ENCODE measurements around the gene ZNF670. TPM values are rescaled to one million over a fixed set of nuclear protein-coding genes. Genes with fewer than 3 reads are reported as not detected.

ZNF670 gene
- total RNA-seq, 1 donor from 2014 or later = 1.0 TPM

DNA sequence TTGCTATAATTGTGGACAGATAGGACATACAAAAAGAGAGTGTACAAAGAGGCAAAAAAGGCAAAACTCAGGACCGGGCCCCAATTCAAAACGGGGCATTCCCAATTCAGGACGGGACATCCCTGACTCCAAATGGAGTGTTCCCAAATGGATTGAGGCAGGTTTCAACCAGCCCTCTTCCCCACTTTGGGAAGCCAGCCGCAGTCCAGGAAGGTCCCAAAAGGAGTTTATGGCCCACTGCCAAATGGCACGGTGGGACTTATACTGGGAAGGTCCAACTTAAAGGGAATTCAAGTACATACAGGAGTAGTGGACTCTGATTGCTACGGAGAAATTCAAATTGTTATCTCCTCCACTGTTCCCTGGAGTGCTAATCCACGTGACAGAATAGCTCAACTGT, 29.1 kb upstream of the ZNF670 start:
- DNase-seq (ENCODE audit: missing footprints) (no peak), ATAC-seq (no peak)
- intact Hi-C loops (cut with DNase I) = loop anchor here (5.0 to 10.0 kb wide), 2 partner anchors 100 to 227 kb away; partner anchors contain the start of gene ZNF496

DNA sequence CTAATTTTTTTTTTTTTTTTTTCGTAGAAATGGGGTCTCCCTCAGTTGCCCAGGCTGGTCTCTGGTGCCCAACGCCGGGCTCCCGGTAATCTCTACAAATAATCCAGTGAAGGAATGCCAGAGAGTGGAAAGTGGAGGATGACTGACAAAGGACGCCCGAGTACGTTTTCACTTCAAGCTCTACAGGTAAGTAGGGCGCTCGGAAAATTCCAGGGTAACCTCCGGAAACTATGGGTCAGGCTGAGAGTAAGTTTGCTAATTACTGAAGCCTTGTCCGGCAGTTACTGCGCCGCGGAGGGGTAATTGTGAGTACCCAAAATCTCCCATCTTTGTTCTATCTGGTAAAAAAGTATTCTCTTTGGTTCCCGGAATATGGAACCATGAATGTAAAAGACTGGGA, 27.4 kb upstream of the ZNF670 start:
- intact Hi-C loops (cut with DNase I) = loop anchor here (5.0 to 10.0 kb wide), 2 partner anchors 101 to 229 kb away; partner anchors contain the start of gene ZNF496

DNA sequence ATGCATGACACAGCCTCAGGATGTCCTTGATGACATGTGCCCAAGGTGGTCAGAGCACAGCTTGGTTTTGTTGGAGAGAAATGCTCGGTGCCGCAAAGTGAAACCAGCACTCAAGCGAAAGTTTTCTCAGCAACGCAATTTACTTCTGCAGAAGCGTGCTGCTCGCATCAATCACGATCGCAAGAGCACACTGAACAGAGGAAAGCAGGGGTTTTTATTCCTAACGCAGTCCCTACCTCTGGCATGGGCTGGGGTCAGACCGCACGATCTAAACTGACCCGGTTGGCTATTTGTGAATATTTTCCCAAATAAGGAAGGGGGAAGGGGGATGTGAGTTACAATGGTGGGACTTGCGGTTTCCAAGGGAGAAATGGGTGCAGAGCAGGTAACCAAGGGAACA, 26.4 kb upstream of the ZNF670 start:
- DNase-seq (ENCODE audit: missing footprints) (no peak), ATAC-seq (no peak)
- intact Hi-C loops (cut with DNase I) = loop anchor here (1.0 to 10.0 kb wide), 4 partner anchors 27 to 342 kb away; partner anchors contain the start of genes ZNF496 and ZNF670

More for the DNA sequence above, 27.4 kb upstream of the ZNF670 start:
- ATAC-seq (no peak), DNase-seq (ENCODE audit: missing footprints) (no peak)

DNA sequence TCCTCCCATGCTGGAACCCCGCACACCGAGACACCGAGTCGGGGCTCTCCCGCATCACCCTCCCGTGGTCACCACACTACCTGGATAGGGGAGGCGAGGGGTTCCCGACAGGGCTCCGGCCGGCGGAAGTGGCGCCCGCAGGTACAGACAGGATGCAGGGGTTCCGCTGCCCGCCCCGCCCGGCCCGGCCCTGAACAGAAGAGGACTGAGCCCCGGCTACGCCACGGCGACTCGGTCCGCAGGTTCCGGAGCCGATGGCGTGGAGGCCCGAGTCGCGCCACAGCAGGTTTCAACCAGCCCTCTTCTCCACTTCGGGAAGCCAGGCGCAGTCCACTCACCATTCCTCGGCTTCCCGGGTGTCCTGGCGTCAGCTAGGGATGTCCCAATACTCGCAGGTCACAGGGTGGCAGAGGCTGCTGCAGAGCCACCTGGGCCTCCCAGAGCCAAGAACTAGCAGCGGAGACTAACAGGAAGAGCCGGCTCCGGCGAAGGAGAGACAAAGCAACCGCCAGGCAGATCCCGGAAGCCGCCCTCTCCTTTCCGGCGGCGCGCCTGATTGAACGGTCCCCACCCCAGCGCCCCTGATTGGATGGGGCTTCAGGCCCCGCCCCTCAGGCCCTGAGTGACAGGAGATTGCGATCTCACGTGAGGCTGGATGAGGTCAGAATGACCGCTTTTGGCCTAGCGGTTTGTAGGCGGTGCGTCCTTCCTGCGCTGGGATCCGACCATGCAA, 25.4 kb upstream of the ZNF670 start, which contains the start of gene ZNF669:
Gene ZNF669 (minus strand): TSS at position 498 of the 733 bp plus-strand sequence. CDS start 157 bp downstream, at position 341.
- intact Hi-C loops (cut with DNase I) = loop anchor here (1.0 to 10.0 kb wide), 3 partner anchors 26 to 343 kb away; partner anchors contain the start of genes ZNF496 and ZNF670
- DNase-seq (ENCODE audit: missing footprints) = peak; percentile 99
- peak; percentile 100 for ATAC-seq

DNA sequence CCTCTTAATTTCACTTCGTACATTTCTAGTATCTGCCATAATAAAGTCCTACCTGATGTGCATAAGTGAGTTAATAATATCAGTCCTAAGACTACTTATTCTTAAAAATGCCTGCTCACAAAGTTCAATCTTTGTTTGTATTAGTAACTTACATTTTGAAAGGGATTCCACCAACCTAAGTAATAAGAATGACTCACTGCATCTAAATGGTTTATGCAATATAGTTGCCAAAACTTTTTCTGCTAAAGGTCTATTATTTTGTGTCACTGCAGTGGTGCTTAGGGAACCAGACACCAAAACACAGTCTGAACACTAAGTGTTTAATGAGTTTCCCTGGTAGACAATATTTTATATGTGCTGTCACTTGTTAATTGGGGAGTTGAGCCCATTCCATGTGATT, 23.8 kb upstream of the ZNF670 start:
- DNase-seq (ENCODE audit: missing footprints) = no peak
- ATAC-seq = no peak
- intact Hi-C loops (cut with DNase I) = loop anchor here (5.0 to 10.0 kb wide), 2 partner anchors 232 to 345 kb away; partner anchors contain the start of gene ZNF496

DNA sequence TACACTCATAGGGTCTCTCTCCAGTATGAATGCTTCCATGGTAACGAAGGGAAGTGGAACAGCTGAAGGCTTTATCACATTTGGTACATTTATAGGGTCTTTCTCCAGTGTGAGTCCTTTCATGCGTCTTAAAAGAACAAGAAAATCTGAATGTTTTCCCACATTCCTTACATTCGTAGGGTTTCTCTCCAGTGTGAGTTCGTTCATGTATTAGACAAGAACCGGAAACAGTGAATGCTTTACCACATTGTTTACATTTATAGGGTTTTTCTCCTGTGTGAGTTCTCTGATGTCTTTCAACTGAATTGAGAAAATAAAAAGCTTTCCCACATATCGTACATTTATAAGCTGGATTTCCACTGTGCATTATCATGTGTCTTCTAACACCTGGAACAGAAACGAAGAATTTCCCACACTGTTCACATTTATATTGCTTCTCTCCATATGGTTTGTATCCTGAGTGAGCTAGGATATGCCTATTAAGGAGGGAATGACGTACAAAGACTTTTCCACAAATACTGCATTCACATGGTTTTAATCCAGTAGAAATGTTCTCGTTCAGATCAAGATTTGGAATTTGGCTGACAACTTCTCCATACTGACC, 22.2 kb upstream of the ZNF670 start:
- intact Hi-C loops (cut with DNase I) = loop anchor here (5.0 to 10.0 kb wide), 2 partner anchors 234 to 347 kb away; partner anchors contain the start of gene ZNF496
- DNase-seq (ENCODE audit: missing footprints) = no peak

DNA sequence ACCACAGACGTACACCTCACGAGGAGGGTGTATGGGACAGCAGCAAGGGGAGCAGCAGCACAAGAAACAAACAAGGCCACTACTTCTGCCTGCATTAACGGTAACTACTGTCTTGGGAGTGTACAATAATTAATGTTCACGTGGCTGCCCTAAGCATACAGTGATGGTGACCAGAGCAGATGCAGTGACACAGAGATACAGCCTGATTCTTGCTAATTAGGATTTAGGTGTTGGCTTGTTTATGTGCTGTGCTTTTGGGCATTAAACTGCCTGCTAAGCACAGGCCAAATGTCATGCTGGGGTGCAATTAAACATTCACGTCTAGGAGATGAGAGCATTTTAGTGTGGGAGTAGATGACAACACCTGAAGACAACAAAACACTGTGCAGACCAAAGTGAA, 18.3 kb upstream of the ZNF670 start:
- ATAC-seq (no peak), DNase-seq (ENCODE audit: missing footprints) (no peak)
- intact Hi-C loops (cut with DNase I) = no loop called here

More for the DNA sequence above, 22.2 kb upstream of the ZNF670 start:
- ATAC-seq = no peak

DNA sequence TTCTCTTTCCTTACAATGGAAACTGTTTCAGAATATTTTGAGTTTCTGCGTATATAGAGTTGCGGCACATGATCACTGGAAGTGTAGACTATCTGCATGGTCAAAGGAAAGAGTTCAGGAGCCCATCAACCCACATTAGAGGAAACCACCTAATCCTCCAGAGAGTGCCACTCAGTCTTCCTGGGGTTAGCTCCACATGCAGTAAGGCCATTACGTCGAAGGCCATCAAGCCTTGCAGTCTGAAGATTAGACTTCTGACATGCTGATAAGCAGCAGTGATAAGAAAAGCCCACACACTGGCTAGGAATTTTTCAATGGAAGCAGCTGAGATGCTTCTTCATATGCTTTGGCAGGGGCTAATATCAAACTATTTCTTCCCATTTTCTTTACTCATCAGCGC, 17.9 kb upstream of the ZNF670 start:
- ATAC-seq (no peak), DNase-seq (ENCODE audit: missing footprints) (no peak)
- intact Hi-C loops (cut with DNase I) = no loop called here

DNA sequence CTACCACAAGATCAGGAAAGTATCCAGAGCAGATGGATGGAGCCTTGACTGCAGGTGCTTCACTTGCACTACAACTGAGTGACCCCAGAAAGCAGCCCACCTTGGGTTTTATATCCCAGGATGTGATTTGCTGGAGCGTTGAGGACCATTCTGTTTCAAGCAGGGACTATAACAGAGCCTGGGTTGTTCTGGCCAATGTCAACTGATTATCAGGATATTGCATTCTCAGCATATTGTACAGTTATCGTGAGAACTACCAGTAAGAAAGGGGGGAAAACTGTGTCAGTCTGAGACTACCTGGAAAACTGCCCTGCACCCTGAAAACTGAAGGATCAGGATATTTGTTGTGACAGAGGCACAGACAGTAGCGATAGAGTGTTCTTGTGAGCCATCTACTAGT, 17.5 kb upstream of the ZNF670 start:
- intact Hi-C loops (cut with DNase I) = no loop called here
- ATAC-seq = no peak
- DNase-seq (ENCODE audit: missing footprints) = no peak

DNA sequence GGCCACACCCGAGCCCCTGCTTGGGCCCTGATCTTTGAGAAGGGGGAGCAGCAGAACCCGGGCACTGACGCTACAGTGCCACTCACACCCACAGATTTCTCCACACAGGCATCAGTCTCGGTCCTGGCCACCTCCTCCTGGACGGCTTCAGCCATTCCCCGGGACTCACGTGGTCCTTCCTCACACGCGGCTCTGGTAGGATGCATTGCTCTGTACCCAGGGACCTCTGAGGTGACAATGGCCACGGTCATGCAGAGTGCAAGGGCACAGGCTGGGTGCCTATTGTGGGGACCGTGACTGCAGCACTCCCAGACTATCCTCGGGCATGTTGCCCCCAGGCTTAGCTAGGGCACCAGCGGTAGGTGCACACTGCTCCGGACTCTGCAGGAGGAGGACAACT, 11.8 kb upstream of the ZNF670 start:
- ATAC-seq (no peak), DNase-seq (ENCODE audit: missing footprints) (no peak)
- intact Hi-C loops (cut with DNase I) = no loop called here

DNA sequence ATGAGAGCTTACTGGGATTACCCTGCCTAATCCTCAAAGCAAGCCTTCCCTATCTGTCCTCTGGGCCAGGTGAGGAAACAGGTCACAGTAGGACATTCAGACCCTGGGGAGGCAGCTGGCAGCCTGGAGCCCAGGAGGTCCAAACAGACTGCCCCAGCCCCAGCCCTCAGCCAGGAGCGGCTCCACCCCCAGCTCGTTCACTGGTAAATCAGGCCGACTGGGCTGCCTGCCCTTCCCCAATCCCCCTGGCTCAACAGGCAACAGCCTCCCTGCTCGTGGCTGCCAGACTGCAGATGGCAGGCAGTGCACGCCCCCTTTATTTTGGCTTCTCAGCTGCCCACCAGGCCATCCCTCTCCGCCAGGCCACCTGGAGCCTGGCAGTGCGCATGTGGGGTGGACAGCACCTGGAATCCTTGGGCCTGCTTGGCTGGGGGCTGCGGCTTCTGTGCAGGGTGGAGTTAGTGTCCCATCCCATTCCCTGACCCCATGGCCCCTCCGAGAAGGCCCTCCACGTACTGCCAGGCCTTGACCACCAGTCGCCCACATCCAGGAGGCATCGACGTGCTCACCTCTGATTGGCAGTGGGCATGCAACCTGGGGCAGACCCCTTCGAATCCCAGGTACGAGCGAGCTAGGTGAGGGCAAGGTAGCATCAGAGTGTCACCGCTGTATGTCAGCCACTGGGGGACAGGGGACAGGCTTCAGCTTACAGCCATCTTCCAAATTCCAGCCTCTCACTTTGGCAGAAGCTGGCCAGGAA, 11.2 kb upstream of the ZNF670 start:
- intact Hi-C loops (cut with DNase I) = no loop called here
- no peak for DNase-seq (ENCODE audit: missing footprints)
- ATAC-seq = no peak

DNA sequence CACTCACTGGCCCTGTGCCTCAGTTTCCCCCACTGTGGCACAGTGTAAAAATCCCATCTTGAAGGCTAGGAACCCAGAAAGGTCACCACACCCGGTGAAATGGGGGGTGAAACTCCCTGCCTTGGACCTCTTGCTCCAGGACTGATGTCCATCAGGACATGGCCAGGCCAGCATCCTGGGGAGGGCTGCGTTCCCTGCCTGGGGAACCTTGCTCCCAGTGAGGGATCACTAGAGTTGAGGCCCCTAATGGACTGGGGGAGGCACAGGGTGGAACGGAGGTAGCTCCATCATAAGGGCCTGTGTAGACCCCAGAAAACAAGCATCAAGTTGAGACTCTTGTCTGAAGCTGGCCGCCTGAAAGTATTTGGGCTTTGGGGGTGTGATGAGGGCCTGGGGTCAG, 10.4 kb upstream of the ZNF670 start:
- intact Hi-C loops (cut with DNase I) = no loop called here
- no peak for ATAC-seq
- DNase-seq (ENCODE audit: missing footprints) = no peak

DNA sequence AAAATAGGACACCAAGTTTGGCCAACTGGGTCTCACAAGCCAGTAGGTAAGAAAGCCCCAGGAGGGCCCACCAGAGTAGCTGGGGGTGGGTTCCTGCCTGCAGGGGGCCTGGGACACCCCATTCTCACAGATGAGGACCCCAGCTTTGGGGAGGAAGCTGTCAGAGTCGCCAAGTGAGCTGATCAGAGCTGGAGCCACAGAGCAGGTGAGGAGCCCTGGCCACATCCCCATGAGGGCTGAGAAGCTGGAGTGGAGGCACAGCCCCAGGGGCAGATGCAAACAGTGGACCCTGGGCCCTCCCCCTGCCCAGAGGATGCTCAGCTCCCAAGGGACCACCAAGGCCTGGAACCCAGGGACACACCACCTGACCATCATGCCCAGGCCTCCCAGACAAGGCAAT, 8.6 kb upstream of the ZNF670 start:
- intact Hi-C loops (cut with DNase I) = no loop called here
- ATAC-seq = no peak
- DNase-seq (ENCODE audit: missing footprints) = no peak

DNA sequence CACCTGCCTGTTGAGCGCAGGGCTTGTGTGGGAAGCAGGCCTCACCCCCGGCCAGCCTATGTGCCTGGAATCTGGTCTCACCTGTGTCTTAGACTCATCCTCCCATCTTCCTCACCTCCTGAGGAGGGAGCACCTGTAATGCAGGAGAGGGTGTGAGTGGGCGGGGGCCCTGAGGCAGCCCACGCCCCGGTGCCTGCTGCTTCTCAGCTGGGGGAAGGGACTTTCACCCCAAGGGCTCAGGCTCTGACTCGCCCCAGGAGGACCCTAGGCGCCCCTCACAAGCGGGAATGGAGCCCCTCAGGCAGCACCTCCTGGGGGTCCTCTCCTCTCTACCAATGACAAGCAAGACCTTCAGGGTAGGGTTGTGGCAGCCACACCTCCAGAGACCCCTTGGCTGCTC, 6.7 kb upstream of the ZNF670 start:
- ATAC-seq = no peak

DNA sequence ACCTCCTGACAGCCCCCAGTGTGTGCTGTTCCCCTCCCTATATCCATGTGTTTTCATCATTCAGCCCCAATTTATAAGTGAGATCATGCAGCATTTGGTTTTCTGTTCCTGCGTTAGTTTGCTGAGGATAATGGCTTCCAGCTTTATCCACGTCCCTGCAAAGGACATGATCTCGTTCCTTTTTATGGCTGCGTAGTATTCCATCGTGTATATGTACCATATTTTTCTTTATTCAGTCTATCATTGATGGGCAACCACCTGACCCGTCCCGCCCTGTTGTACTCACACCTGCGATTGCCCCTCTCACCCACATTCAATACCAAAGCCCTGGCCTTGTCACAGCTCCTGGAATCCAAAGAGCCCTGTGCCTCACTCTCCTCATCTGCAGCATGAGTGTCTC, 6.2 kb upstream of the ZNF670 start:
- intact Hi-C loops (cut with DNase I) = no loop called here
- DNase-seq (ENCODE audit: missing footprints) (no peak), ATAC-seq (no peak)

More for the DNA sequence above, 6.7 kb upstream of the ZNF670 start:
- no peak for DNase-seq (ENCODE audit: missing footprints)
- intact Hi-C loops (cut with DNase I) = no loop called here

DNA sequence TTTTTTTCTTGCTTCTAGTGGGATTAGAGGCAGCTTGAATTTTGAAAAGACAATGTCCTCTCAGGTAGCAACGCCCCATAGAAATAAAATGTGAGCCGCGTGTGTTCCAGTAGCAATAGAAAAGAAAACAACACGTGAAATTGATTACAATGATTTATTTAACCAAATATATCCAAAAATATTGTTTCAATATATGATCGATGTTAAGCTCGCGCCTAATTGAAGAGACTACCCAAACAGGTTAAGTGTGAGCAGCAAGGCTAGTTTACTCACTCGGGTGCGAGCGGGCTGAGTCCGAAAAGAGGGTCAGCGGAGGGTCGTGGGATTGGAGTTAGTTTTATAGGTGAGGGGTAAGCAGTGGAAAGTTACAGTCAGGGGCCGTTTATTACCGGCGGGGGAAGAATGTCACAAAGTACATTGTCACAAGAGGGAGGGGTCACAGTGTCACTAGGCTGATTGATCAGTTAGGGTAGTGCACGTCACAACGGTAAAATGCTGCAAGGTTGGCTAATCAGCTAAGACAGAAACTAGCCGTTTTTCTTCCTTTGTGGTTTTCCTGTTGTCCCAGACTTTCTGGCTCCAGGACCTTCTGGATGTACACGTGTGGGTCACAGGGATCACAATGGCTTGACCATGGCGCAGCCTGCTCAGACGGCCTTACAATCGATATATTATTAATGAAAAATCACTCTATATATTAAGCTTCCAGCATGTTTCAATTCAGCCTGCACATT, 697 bp upstream of the ZNF670 start:
- intact Hi-C loops (cut with DNase I) = no loop called here
- ATAC-seq (peak; percentile 6), DNase-seq (ENCODE audit: missing footprints) (no peak)

DNA sequence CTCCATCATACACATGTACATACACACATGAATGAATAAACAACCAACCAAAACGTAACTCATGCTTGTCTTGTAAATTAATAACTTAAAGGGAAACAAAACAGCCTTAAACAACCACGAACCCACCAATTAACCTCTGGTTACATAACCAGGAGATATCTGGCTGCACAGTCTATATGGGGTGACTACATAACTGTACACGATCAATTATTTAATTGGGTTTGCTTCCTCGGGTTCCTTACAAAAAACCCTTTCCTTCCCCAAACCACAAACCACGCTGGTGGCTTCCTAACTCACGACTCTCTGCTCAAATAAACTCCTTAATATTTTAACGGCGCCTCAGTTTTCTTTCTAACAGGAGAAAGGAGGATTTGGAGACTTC, 744 bp downstream of the ZNF670 start:
- ATAC-seq = no peak
- DNase-seq (ENCODE audit: missing footprints) = no peak
- intact Hi-C loops (cut with DNase I) = loop anchor here (1.0 kb wide), 1 partner anchor 26 kb away; the partner anchor contains the start of gene ZNF669

DNA sequence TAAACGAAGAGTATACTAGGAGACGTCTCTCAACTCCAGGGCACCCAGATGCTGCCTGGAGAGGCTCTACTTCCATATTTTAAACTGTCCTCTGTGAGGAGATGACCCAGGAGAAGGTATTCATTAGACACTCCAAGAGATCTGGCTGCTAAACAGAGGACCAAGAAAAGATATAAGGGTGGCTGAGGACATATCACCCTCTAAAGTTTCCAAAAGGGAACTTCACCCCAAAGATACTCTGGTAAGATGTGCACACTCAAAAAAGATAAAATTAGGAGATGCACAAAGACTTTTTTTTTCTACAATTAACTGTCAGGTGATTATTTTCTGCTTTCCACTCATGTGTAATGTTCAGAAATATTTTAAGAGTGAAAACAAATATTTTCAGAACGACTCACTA, 1.4 kb downstream of the ZNF670 start:
- DNase-seq (ENCODE audit: missing footprints) (no peak), ATAC-seq (no peak)
- intact Hi-C loops (cut with DNase I) = no loop called here

DNA sequence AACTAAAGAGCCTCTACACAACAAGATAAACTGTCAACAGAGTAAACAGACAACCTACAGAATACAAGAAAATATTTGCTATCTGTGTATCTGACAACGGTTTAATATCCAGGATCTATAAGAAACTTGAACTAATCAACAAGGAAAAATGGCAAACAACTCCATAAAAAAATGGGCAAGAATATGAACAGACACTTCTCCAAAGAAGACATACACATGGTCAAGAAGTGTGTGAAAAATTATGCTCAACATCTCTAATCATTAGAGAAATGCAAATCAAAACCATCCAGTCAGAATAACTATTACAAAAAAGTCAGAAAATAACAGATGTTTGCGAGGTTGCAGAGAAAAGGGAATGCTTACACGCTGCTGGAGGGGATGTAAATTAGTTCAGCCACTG, 8.0 kb downstream of the ZNF670 start:
- ATAC-seq (no peak), DNase-seq (ENCODE audit: missing footprints) (no peak)
- intact Hi-C loops (cut with DNase I) = no loop called here

Measured in Right ventricle myocardium inferior (tissue), 1 donor.